ENCODE measurements around the gene GAP43.

GAP43 gene

DNA sequence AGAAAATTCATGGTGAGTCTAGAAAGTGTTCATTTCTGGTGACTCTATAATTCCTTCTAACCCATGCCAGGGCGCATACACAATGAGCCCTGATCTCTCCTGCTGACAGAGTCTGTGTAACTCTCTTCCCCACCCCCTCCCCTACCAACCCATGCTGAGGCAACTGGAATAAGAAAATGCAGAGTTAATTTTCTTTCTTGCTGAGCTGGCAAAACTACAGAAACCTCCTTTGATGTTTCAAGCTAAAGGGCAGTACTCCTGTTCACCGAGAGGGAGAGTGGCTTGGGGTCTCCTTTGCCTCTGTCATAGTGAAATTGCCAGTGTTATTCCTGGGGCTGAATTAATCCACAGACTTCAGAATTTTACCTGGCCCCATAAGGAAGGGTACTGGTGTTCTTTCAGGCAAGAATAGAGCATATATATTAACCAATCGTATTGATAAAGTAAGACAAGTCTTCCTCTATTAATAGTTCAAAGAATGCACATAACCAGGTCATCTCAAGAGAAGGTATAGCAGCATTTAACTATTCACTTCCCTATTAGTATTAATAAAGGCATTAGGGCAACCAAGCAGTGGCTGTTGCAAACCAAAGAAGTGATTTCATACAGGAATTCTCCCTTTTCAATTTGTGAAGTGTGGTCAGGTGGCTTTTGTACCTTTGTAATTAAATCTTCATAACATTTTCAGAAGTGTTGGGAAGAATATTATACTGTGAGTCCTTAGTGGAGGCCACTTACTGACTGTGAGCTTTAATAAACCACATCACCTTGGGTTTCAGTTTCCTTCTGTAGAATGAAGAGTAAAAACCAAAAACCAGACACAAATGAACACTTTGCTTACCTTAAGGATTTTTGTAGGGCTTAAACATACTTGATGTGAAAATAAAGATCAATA lies 4.1 kb downstream of the GAP43 start:
- no peak for DNase-seq

DNA sequence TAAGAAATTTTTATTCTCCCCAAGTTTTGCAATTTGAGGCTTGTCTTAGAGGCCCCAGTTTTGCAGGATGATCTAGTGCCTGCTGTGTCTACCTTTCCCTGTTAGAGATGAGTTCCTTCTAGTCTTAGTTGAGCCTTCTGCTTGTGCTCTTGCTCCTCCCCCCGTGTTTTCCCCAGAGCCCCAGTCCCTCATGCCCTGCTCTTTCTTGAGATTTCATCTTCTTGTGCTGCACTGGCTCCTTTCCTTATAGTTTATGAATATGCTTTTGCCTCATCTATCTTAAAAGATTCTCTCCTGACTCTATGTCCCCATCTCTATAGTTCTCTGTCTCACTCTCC lies 4.7 kb downstream of the GAP43 start:
- no peak for DNase-seq

- no peak for DNase-seq
Observed at GRCh38 chr3:115630850-115631249, 7.5 kb downstream of the GAP43 start.

GRCh38 chr3:115632026-115632425 lies 8.7 kb downstream of the GAP43 start:
- DNase-seq, result no peak

DNA sequence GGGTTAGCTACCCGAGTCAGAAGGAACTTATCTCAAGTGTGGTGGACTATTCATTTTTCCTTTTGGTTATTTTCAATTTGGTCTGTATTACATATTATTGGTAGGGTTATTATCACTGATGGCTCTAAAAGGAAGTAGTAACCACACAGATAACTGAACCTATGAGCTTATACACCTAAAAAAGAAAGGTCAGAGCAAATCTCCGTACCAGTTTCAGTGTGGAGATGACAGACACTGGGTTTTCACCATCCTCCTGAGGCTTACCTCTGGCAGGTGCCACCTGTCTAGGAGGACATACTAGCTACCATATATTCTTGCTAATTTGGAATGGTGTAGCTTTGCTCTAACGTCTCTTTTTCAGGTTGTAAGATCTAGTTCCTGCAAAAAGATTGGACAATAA lies 10.2 kb downstream of the GAP43 start:
- DNase-seq, result no peak

DNA sequence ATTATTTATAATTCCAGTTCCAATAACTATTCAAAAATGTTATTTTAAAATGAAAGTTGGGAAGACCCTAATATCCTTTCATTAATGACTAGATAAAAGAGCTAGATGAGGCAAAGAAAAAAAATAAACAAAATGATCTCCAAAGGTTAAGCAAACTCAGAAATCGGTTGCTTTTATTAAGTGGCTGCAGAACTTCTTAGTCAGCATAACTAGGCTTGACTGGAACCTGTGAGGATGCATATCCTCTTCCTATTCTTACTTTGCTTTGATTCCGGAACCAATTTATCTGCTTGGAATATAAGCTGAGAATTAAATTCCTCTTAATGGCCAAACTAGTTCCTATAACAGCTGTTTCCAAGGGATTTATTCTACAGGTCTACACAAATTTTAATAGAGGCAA lies 10.7 kb downstream of the GAP43 start:
- no peak for DNase-seq

DNA sequence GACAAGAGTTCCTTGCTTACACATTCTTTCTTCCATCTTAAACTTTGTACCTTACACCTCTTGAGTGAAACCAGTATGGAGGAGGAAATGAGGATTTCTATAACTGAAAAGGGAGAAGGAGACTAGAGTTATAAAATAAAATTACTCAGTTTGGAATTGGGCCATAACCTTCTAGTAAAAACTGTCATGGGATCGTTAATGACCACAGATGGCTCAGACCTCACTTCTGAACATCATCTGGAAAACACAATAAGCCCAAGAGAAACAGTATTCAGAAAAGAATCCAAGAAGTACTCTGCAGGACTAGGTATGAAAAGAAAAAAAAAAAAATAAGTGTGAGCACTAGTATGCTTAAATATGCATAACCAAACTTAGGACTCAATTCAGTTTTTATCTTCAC lies 12.1 kb downstream of the GAP43 start:
- no peak for DNase-seq

- no peak for DNase-seq
Observed at GRCh38 chr3:115638241-115638640, 14.9 kb downstream of the GAP43 start.

GRCh38 chr3:115638991-115639390 lies 15.7 kb downstream of the GAP43 start:
- DNase-seq, result no peak

DNA sequence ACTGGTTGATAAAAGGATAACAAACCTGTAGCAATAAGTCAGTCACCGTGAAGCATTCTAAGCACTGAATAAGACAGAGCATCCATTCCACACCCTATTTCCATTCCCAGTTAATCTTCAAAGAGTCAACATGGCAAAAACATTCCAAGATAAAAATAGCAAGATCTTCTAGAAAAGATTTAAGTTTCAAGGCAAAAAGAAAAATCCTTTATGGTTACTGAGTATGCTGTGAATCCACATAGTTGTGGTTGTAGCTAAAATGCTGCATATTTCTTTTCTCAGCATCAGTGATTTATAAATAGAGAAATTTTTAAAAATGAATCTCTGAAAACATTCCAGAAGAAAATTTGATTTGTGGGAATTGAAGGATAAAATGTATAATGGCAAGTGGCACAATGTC lies 21.1 kb downstream of the GAP43 start:
- DNase-seq, result no peak

GRCh38 chr3:115646027-115646690 lies 22.8 kb downstream of the GAP43 start:
- no peak for DNase-seq

DNA sequence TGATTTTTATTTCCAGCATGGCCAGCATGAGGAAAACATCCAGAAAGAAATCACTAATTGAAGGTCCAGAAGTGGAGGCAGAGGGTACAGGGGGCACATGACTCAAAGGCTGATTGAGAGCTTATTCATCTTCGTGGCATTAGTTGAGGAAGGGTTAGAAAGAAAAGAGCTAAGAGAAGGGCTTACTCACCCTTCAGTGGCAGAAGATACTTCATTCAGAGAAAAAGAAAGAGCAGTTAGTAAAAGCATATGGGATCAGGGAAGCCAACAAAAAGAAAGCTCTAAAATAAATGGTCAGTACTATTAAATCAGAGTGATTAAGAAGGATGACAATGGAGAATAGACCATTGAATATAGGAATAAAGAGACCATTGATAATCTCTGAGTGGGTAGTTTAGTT lies 25.2 kb downstream of the GAP43 start:
- DNase-seq, result no peak

GRCh38 chr3:115651087-115651486 lies 27.8 kb downstream of the GAP43 start:
- DNase-seq, result no peak

GRCh38 chr3:115651599-115651998 lies 28.3 kb downstream of the GAP43 start:
- DNase-seq, result no peak

GRCh38 chr3:115652738-115653137 lies 29.4 kb downstream of the GAP43 start:
- no peak for DNase-seq

DNA sequence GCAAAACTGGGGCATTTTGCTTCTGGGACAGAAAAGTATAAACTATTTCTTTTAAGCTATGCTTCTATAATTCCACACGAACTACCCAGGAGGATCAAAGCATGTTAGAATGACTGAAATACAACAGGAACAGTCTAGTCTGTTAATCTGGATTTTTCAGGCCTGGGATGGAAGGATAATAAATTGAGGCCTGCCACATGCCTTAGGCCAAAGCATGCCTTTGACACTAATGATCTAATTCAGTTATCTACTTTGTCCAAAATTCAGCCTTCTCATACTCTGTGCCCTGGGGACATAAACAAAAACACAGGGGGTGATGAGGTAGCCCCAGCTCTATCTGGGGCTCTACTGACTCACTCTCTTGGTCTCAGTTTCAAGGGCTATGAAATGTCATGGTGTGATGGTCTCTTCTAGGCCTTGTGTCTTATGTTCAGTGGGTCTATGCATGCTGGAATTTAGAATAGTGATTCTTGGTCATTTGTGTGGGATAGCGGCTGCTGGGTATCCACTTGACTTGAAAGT lies 32.5 kb downstream of the GAP43 start:
- no peak for DNase-seq

DNA sequence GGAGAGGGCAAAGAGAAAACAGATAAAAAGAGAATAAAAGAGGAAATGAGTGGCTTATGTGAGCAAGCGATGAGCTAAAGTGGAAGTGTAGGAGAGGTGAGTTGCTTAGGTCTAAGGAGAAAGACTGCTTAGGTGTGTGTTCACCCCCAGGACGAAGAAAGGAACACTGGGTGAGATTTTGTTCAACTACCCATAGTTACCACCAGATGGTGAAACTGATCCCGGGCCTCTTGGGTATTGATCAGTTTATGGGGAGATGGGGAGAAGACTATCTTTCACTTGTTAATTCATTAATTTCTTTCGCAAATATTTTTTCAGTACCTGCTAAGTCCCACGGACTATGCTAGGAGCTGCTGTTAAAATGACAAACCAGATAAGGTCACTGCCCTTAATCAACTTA lies 33.9 kb downstream of the GAP43 start:
- DNase-seq, result no peak

DNA sequence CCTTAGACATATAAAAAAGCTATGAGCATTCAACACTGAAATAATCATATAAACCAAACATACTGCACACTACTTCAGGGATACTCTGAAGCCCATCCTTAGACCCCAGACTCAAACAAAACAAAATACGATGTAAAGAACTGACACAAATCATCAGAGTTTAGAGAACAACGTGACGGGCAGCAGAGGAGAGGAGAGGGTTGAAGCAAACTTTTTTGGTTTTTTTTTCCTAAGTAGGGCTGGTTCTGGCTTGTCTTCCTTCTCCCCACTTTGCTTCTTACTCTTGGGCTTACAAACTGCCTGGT lies 34.7 kb downstream of the GAP43 start:
- DNase-seq, result no peak

DNA sequence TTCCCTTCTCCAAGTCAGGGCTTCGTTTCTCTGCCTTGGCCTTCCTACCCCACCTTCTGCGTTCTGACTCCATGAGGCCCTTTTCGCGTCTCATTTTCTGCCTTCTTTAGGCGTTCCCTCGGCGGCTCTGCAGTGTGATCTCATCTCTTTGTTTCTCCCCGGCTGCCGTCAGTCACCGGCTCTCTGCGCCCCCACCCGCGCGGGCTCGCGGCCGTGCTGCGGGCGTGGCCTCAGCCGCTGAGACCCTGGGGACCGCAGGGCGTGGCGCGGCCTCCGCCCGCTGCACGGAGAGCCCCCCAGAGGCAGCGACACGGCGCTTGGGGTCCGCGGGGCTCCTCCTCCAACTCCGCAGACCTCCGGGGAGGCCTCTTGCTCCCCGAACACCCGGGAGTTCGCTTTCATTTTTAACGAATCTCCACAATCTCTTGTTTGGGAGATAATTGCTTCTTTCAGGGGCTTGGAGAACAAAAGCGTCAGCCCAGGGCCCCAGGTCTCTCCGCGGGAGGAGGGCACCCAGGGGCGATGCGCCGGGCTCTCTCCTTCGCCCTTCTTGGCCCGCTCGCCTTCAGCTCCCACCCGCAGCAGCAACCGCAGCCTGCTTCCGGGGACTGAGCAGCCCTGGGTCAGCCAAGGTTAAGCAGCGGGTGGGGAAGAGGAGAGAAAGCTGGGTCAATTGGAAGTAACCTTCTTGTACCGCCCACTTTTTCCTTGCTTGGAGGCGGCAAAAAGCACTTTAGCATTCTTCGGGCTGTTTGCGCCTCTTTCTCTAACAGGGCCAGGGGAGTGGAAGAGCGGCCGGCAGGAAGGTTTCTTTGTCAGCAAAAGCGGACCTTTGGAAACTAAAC lies 35.2 kb downstream of the GAP43 start:
- DNase-seq, result peak; percentile 47

DNA sequence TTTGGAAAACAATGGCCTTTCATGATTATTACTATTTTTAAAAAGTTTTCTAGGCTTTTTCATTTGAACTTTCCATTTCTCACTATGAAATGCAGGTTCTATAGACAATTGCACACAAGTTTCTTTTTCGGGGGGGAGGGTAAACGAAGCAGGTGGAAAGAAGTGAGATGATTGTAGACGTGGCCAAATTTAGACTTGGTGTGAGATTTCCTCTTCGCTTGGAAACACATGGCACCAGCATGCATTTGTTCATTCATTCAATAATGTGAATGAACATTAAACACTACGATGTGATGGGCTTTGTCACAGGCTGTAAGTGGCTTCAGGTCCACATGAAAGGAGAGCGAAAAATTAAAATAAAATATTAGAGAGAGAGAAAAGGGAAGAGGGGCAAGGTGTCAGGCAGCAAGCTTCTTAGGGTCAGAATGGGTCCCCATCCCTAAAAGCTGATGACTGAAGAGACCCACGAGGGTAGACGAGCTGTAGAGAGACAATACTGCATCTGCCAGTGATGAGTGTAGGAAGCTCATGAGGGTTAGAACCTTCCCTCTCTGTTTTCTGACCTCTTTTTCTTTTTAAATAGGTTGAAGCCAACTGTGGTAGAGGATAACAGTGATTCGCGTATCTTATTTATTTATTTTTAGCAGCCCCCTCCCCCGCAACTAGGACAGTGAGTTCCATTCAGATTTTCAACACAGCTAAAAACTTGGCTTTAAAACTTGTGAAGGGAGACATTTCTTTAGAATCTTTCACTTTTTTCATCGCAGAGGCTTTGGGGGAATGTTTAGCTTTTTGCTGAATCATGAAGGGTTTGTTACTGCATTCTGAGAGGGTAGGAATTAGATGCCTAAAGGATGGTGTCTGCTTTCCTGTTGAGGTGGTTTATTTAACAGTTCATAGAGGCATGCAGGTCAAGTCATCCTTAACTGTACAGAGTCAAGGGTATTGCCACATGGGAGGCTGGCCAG lies 36.2 kb downstream of the GAP43 start:
- DNase-seq, result no peak

DNA sequence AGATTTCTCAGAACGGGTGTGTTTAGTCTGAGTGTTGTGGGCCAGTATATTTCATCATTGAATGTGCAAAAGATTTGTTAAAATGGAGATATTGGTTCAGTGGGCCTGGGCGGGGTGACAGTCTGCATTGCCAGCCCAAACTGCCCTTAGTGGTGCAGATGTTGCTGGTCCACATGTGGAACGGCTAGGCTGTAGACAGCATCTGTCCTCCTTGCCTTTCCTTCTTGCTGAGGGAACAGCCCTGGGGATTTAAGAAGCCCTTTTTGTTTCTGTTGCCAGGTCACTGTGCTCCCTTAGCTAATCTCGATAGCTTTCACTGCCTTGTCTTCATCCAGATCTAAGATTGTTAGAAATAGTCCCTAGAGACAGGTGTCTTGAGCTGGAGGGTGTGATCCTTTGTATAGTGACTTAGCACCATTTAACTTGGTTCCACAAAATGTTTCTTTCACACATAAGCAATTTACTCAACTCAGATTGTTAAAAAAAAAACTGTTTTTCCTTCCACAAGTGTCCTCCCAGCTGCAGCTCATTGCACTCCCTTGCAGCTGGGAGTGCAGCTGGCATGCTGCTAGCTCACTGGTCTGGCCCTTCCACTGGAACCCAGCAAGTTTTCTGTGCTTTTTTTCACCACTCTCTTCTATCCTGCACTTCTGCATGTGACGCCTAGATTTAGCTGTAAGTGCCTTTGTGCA lies 37.5 kb downstream of the GAP43 start:
- DNase-seq, result no peak

GRCh38 chr3:115662356-115662755 lies 39.0 kb downstream of the GAP43 start:
- DNase-seq, result no peak

Data from NCI-H1694 (cell line).